IMR-90 (cell line): ENCODE data around the gene ELAVL4. TPM values are rescaled to one million over a fixed set of nuclear protein-coding genes. Genes with fewer than 3 reads are reported as not detected.

Source experiments
- ATAC-seq: fragments of 200-7000 bp; cut with Tn5 transposase; 2 replicates; pipeline ENCODE4 v1.9.1; 2020; ENCODE audit warnings: low read depth, mild to moderate bottlenecking, moderate library complexity
- BruUV-seq: library from RNA; stranded (reverse); fragments of 400-500 nt; replicated peaks from 2 replicates; lab custom pipeline; 2021; lab: Mats Ljungman, UMichigan
- CTCF ChIA-PET: fragments of 300-600 bp; formaldehyde crosslinking; extraction: SDS; loops from one replicate; lab custom pipeline; 2021; ENCODE audit warnings: antibody characterized with exemption; lab: Yijun Ruan, JAX
- POLR2A ChIA-PET: fragments of 300-600 bp; sonication (Branson Sonifier 250); formaldehyde crosslinking; loops from one replicate; lab custom pipeline; 2022; ENCODE audit warnings: antibody characterized with exemption; ENCODE audit not compliant: unreplicated experiment; lab: Charles Lee
- DNase-seq: peaks from one replicate; pipeline ENCODE4 v3.0.0; 2013
- H2AFZ ChIP-seq: replicated peaks from 2 replicates; pipeline ENCODE3; 2013; ENCODE audit warnings: low read length, mild to moderate bottlenecking; ENCODE audit not compliant: poor library complexity
- H2AK5ac ChIP-seq: 2 replicates; pipeline ENCODE4 v1.6.1; 2013; ENCODE audit warnings: low read depth, low read length, inconsistent platforms
- H2AK9ac ChIP-seq: replicated peaks from 2 replicates; pipeline ENCODE3; 2013; ENCODE audit warnings: mild to moderate bottlenecking, low read depth, low read length, moderate library complexity; ENCODE audit not compliant: poor library complexity
- H2BK120ac ChIP-seq: 2 replicates; pipeline ENCODE4 v1.6.1; 2013; ENCODE audit warnings: low read depth, low read length, inconsistent platforms
- H2BK15ac ChIP-seq: 3 replicates; pipeline ENCODE4 v1.6.1; 2013; ENCODE audit warnings: low read depth, low read length, inconsistent platforms
- H2BK20ac ChIP-seq: 2 replicates; pipeline ENCODE4 v1.6.1; 2013; ENCODE audit warnings: low read depth, mild to moderate bottlenecking, inconsistent platforms, low read length, moderate library complexity
- H2BK5ac ChIP-seq: 2 replicates; pipeline ENCODE4 v1.6.1; 2013; ENCODE audit warnings: mild to moderate bottlenecking, low read depth, low read length, inconsistent platforms; ENCODE audit not compliant: poor library complexity, severe bottlenecking
- H3K14ac ChIP-seq: replicated peaks from 2 replicates; pipeline ENCODE4 v1.6.1; 2013; ENCODE audit warnings: low read depth, low read length, inconsistent platforms
- H3K18ac ChIP-seq: 2 replicates; pipeline ENCODE4 v1.6.1; 2013; ENCODE audit warnings: low read depth, low read length, control low read depth
- H3K23ac ChIP-seq: 2 replicates; pipeline ENCODE4 v1.6.1; 2013; ENCODE audit warnings: low read depth, low read length, inconsistent platforms
- H3K27ac ChIP-seq: 2 replicates; pipeline ENCODE4 v1.5.1; 2013; ENCODE audit warnings: mild to moderate bottlenecking, control low read depth, low read length; ENCODE audit not compliant: insufficient read depth
- H3K27me3 ChIP-seq: 2 replicates; pipeline ENCODE4 v1.6.1; 2013; ENCODE audit warnings: low read length; ENCODE audit not compliant: control insufficient read depth, insufficient read depth
- H3K36me3 ChIP-seq: 2 replicates; pipeline ENCODE4 v1.6.1; 2013; ENCODE audit warnings: low read length, mixed read lengths; ENCODE audit not compliant: control insufficient read depth, insufficient read depth
- H3K4ac ChIP-seq: 2 replicates; pipeline ENCODE4 v1.6.1; 2013; ENCODE audit warnings: low read depth, low read length, inconsistent platforms
- H3K4me1 ChIP-seq: 2 replicates; pipeline ENCODE4 v1.6.1; 2013; ENCODE audit warnings: low read length, mixed read lengths; ENCODE audit not compliant: control insufficient read depth, insufficient read depth
- H3K4me2 ChIP-seq: 2 replicates; pipeline ENCODE4 v1.6.1; 2013; ENCODE audit warnings: low read depth, mild to moderate bottlenecking, control low read depth, low read length, moderate library complexity
- H3K4me3 ChIP-seq: 2 replicates; pipeline ENCODE4 v1.5.1; 2013; ENCODE audit warnings: low read depth, mild to moderate bottlenecking, control low read depth, low read length, moderate library complexity; ENCODE audit not compliant: insufficient read depth
- H3K56ac ChIP-seq: 2 replicates; pipeline ENCODE4 v1.6.1; 2013; ENCODE audit warnings: low read length, inconsistent platforms; ENCODE audit not compliant: insufficient read depth; ENCODE audit errors: extremely low read depth
- H3K79me1 ChIP-seq, 2 experiments: 2 replicates each; pipeline ENCODE4 v1.6.1; 2013; ENCODE audit warnings: low read length in 2 of 2, inconsistent platforms in 1 of 2, low read depth in 1 of 2
- H3K9ac ChIP-seq: 2 replicates; pipeline ENCODE4 v1.6.1; 2013; ENCODE audit warnings: low read depth, low read length, control low read depth
- H3K9me1 ChIP-seq: 2 replicates; pipeline ENCODE4 v1.6.1; 2013; ENCODE audit warnings: low read length, inconsistent platforms; ENCODE audit not compliant: insufficient read depth
- H3K9me3 ChIP-seq: 2 replicates; pipeline ENCODE4 v1.6.1; 2013; ENCODE audit warnings: low read length; ENCODE audit not compliant: control insufficient read depth, insufficient read depth
- H4K20me1 ChIP-seq: 2 replicates; pipeline ENCODE4 v1.6.1; 2013; ENCODE audit warnings: low read length, inconsistent platforms; ENCODE audit not compliant: insufficient read depth
- H4K5ac ChIP-seq: 2 replicates; pipeline ENCODE4 v1.6.1; 2013; ENCODE audit warnings: mild to moderate bottlenecking, low read depth, low read length, control low read depth
- H4K8ac ChIP-seq, 2 experiments: 2 replicates each; pipeline ENCODE4 v1.6.1; 2013; ENCODE audit warnings: low read depth in 2 of 2, low read length in 2 of 2, control low read depth in 1 of 2, inconsistent platforms in 1 of 2
- H4K91ac ChIP-seq: 2 replicates; pipeline ENCODE4 v1.6.1; 2013; ENCODE audit warnings: low read depth, low read length, inconsistent platforms; ENCODE audit not compliant: insufficient read depth
- BHLHE40 ChIP-seq: fragments of 150-350 bp; IDR thresholded peaks from 2 replicates; pipeline ENCODE4 v1.6.1; 2016; ENCODE audit warnings: mild to moderate bottlenecking, low read depth, low read length
- CEBPB ChIP-seq: IDR thresholded peaks from 2 replicates; pipeline ENCODE4 v1.6.1; 2012; ENCODE audit warnings: low read depth, low read length, improper control_type of control experiment
- CHD1 ChIP-seq: IDR thresholded peaks from 2 replicates; pipeline ENCODE4 v1.6.1; 2012; ENCODE audit warnings: low read depth, low read length, improper control_type of control experiment
- FOS ChIP-seq: fragments of 150-350 bp; IDR thresholded peaks from 2 replicates; pipeline ENCODE4 v1.6.1; 2016; ENCODE audit warnings: low read depth, low read length
- MAFK ChIP-seq: IDR thresholded peaks from 2 replicates; pipeline ENCODE4 v1.6.1; 2012; ENCODE audit warnings: low read depth, low read length, improper control_type of control experiment
- MAZ ChIP-seq: IDR thresholded peaks from 2 replicates; pipeline ENCODE4 v1.6.1; 2012; ENCODE audit warnings: low read depth, mild to moderate bottlenecking, low read length, improper control_type of control experiment, moderate library complexity, borderline replicate concordance
- MXI1 ChIP-seq: IDR thresholded peaks from 2 replicates; pipeline ENCODE4 v1.6.1; 2012; ENCODE audit warnings: low read depth, mild to moderate bottlenecking, low read length, moderate library complexity, borderline replicate concordance
- NFE2L2 ChIP-seq: fragments of 150-350 bp; IDR thresholded peaks from 2 replicates; pipeline ENCODE4 v1.6.1; 2016; ENCODE audit warnings: low read depth, mild to moderate bottlenecking, low read length
- POLR2A ChIP-seq: IDR thresholded peaks from 2 replicates; pipeline ENCODE4 v1.6.1; 2012; ENCODE audit warnings: mild to moderate bottlenecking, low read depth, low read length
- RAD21 ChIP-seq: IDR thresholded peaks from 2 replicates; pipeline ENCODE4 v1.6.1; 2012; ENCODE audit warnings: low read length, improper control_type of control experiment
- RCOR1 ChIP-seq: IDR thresholded peaks from 2 replicates; pipeline ENCODE4 v1.6.1; 2012; ENCODE audit warnings: mild to moderate bottlenecking, low read length, improper control_type of control experiment; ENCODE audit not compliant: insufficient replicate concordance
- RFX5 ChIP-seq: IDR thresholded peaks from 2 replicates; pipeline ENCODE4 v1.8.0; 2012; ENCODE audit warnings: low read depth, mild to moderate bottlenecking, low read length, moderate library complexity
- SMC3 ChIP-seq: fragments of 150-350 bp; IDR thresholded peaks from 2 replicates; pipeline ENCODE4 v1.6.1; 2016; ENCODE audit warnings: low read depth, mild to moderate bottlenecking, antibody characterized with exemption, low read length, moderate library complexity
- USF2 ChIP-seq: fragments of 150-350 bp; IDR thresholded peaks from 2 replicates; pipeline ENCODE4 v1.6.1; 2017; ENCODE audit warnings: mild to moderate bottlenecking, antibody characterized with exemption, low read length, low read depth
- WGBS, 2 experiments: methylation state at CpG; one replicate each; pipeline versions ENCODE4 v1.1.5 to v1.1.7; 2013; ENCODE audit warnings: missing lambda C conversion rate in 2 of 2; ENCODE audit not compliant: insufficient read length in 1 of 2; ENCODE audit errors: extremely low coverage in 2 of 2; 5-methylcytosine and 5-hydroxymethylcytosine counted together
- dilution Hi-C: fragments of 300-500 bp; cut with HindIII; formaldehyde crosslinking; loops from one replicate; pipeline ENCODE4 v1.14.3; 2018; ENCODE audit warnings: low sequenced_read_pairs; ENCODE audit not compliant: unreplicated experiment
- in situ Hi-C: fragments of 300-500 bp; cut with MboI; formaldehyde crosslinking; loops from 3 replicates; pipeline ENCODE4 v1.14.3; 2019; ENCODE audit warnings: low sequenced_read_pairs, inconsistent platforms, mixed read lengths
- intact Hi-C: fragments of 100-400 bp; cut with micrococcal nuclease; formaldehyde crosslinking; loops from 2 replicates; pipeline ENCODE4 v1.10.0; 2022
- polyA plus RNA-seq, 3 experiments: library from polyadenylated mRNA; depleted of rRNA; stranded (reverse); fragments of >200 nt; gene quantifications; 2 replicates each; pipeline ENCODE4 v1.2.3, GENCODE V29; 2012; ENCODE audit warnings: low replicate concordance in 1 of 3
- total RNA-seq: library from RNA; depleted of rRNA; stranded (reverse); fragments of >200 nt; gene quantifications from 2 replicates; pipeline ENCODE4 v1.2.3, GENCODE V29; 2012
- TF ChIP-seq, protein P1 (sequence below): conservative IDR thresholded peaks from 2 replicates; pipeline ENCODE4 v1.5.1; 2012; ENCODE audit warnings: mild to moderate bottlenecking, low read depth, low read length, improper control_type of control experiment
- TF ChIP-seq, protein P2 (sequence below): fragments of 150-350 bp; IDR thresholded peaks from 2 replicates; pipeline ENCODE4 v1.6.1; 2016; ENCODE audit warnings: low read depth, mild to moderate bottlenecking, low read length, moderate library complexity, borderline replicate concordance

ELAVL4 gene
- total and polyA plus RNA-seq, 2 of the 4 experiments (the other 2 are of a cell fraction): not detected

GRCh38 chr1:50172299-50172698 lies 63.6 kb downstream of the ELAVL4 start:
- no peak for TF ChIP-seq CHD1
- TF ChIP-seq, protein P1, sequence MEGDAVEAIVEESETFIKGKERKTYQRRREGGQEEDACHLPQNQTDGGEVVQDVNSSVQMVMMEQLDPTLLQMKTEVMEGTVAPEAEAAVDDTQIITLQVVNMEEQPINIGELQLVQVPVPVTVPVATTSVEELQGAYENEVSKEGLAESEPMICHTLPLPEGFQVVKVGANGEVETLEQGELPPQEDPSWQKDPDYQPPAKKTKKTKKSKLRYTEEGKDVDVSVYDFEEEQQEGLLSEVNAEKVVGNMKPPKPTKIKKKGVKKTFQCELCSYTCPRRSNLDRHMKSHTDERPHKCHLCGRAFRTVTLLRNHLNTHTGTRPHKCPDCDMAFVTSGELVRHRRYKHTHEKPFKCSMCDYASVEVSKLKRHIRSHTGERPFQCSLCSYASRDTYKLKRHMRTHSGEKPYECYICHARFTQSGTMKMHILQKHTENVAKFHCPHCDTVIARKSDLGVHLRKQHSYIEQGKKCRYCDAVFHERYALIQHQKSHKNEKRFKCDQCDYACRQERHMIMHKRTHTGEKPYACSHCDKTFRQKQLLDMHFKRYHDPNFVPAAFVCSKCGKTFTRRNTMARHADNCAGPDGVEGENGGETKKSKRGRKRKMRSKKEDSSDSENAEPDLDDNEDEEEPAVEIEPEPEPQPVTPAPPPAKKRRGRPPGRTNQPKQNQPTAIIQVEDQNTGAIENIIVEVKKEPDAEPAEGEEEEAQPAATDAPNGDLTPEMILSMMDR: no peak
- no peak for TF ChIP-seq FOS
- no peak for TF ChIP-seq CEBPB
- no peak for TF ChIP-seq SMC3
- TF ChIP-seq MXI1: no peak
- no peak for TF ChIP-seq RFX5
- TF ChIP-seq NFE2L2: no peak
- no peak for TF ChIP-seq RAD21
- no peak for TF ChIP-seq MAFK
- TF ChIP-seq BHLHE40: no peak
- TF ChIP-seq MAZ: no peak
- TF ChIP-seq USF2: no peak
- TF ChIP-seq, protein P2, sequence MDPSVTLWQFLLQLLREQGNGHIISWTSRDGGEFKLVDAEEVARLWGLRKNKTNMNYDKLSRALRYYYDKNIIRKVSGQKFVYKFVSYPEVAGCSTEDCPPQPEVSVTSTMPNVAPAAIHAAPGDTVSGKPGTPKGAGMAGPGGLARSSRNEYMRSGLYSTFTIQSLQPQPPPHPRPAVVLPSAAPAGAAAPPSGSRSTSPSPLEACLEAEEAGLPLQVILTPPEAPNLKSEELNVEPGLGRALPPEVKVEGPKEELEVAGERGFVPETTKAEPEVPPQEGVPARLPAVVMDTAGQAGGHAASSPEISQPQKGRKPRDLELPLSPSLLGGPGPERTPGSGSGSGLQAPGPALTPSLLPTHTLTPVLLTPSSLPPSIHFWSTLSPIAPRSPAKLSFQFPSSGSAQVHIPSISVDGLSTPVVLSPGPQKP: no peak
- no peak for TF ChIP-seq RCOR1
- TF ChIP-seq POLR2A: no peak
- POLR2A ChIA-PET: no interaction called here
- H3K79me1 ChIP-seq: no peaks in the 10 kb centered on the region
- no peaks in the 10 kb centered on the region for H3K36me3 ChIP-seq
- no peak overlapping the region for H3K4me2 ChIP-seq
- intact Hi-C loops: no loop called here
- no peak overlapping the region for H3K56ac ChIP-seq
- DNase-seq (no peak), ATAC-seq (no peak)
- no peak overlapping the region for H3K9ac ChIP-seq
- no peak overlapping the region for H2AK9ac ChIP-seq
- H4K91ac ChIP-seq: no peak overlapping the region
- no peak overlapping the region for H3K14ac ChIP-seq
- no peak overlapping the region for H2BK20ac ChIP-seq
- H4K8ac ChIP-seq: no peak overlapping the region
- H3K4me3 ChIP-seq: no peak overlapping the region
- H3K18ac ChIP-seq: no peak overlapping the region
- dilution Hi-C loops: no loop called here
- no peak overlapping the region for H2BK120ac ChIP-seq
- no peaks in the 10 kb centered on the region for H3K4me1 ChIP-seq
- no peaks in the 10 kb centered on the region; the same call in 1 of the 2 replicates for H3K9me3 ChIP-seq
- no peaks in the 10 kb centered on the region for H4K20me1 ChIP-seq
- H2AK5ac ChIP-seq: no peak overlapping the region
- no CpG with 5 or more reads among the region's 1 CpG for WGBS, 2 experiments
- no peak overlapping the region for H2BK15ac ChIP-seq
- H4K5ac ChIP-seq: no peak overlapping the region
- H3K23ac ChIP-seq: no peak overlapping the region
- no TSS peak for BruUV-seq
- H2BK5ac ChIP-seq: no peak overlapping the region
- CTCF ChIA-PET: no interaction called here
- no peaks in the 10 kb centered on the region for H3K27me3 ChIP-seq
- H3K4ac ChIP-seq: no peak overlapping the region
- H2AFZ ChIP-seq: no peak overlapping the region
- no peaks in the 10 kb centered on the region for H3K9me1 ChIP-seq
- no peak overlapping the region for H3K27ac ChIP-seq
- in situ Hi-C loops: no loop called here
